ENCODE data around the gene PXDC1. TPM values are rescaled to one million over a fixed set of nuclear protein-coding genes. Genes with fewer than 3 reads are reported as not detected.

PXDC1 gene
- polyA plus RNA-seq, 1 donor, result 18.5 TPM

Other genes starting within 250 kb of the PXDC1 start
- gene FAM50B, start 97.7 kb upstream of the PXDC1 start, polyA plus RNA-seq (ENCODE audit: insufficient read length), result 9.3 TPM

Measured in left kidney (tissue), 1 donor.